A204.1 (cell line): ENCODE data around the gene CD74.
A peak's percentile ranks its signal among the peaks of the same experiment; 100 is the strongest.
"Not testable (repeated sequence)": the region's sequence is repeated elsewhere in the genome, so short reads cannot be mapped to it uniquely, and the experiment has no call there.

Experiments used
- FAIRE-seq: peaks from 2 replicates; lab custom pipeline; 2012; peaks lifted over from hg19 to GRCh38; lab: Jason Lieb, UNC

Gene CD74

DNA sequence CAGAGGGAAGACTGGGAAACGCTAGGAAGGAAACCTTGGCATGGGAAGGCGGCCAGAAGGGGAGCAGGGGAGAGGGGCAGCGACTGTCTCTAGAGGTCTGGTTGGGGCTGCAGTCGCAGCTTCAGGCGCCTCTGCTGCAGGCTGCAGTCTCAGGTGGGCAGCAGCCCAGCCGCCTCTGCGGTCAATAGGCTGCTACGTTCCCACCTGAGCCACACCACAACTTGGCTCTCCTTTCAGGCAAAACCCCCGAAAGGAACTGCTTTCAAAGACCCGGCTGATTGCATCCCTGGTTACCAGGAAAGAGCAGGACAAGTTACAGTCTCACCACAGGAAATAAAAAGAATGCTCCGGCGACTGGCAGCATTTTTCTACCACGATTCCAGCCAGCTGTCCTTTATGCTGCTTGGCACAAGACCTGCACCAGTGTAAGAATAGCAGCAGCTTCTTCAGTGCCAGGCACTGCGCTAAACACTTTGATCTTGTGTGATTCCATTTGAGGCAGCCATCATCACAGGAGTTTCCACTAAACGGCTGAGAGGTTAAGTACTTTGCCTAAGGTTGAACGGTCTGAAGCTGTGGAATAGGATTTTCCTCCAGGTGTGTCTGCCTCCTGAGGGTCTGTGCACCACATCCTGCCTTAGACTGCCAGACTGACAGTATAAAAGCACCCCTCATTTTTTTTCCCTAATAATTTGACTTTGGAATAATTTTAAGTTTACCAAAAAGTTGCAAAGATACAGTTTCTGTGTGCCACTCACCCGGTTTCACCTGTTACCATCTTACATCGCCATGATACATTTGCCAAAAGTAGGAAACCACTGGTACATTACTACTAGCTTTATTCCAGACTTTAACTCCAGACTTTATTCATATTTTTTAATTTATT, 29.3 kb upstream of the CD74 start:
- no peak for FAIRE-seq

DNA sequence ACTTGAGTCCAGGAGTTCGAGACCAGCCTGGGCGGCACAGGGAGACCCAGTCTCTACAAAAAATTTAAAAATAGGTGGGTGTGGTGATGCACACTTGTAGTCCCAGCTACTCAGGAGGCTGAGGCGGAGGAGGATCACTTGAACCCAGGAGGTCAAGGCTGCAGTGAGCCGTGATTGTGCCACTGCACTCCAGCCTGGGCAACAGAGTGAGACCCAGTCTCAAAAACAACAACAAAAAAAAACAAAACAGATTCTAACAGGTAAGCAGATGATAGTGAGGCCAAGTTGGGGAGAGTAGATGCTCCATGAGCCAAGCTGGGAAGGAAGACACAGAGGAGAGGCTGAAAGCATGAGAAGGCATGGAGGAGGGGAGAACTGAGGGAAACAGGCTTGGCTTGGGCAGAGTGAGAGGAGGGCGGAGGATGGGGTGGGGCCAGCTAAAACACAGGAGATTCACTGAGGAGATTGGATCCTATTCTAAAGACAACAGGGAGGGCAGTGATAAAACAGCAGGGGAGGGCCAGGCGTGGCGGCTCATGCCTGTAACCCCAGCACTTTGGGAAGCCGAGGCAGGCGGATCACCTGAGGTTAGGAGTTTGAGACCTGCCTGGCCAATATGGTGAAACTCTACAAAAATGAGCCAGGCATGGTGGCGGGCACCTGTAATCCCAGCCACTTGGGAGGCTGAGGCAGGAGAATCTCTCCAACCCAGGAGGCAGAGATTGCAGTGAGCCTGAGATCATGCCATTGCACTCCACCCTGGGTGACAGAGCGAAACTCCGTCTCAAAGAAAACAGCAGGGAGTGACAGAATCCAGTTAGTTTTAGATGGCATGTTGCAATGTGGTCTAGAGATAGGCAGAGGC, 28.5 kb upstream of the CD74 start:
- no peak for FAIRE-seq

DNA sequence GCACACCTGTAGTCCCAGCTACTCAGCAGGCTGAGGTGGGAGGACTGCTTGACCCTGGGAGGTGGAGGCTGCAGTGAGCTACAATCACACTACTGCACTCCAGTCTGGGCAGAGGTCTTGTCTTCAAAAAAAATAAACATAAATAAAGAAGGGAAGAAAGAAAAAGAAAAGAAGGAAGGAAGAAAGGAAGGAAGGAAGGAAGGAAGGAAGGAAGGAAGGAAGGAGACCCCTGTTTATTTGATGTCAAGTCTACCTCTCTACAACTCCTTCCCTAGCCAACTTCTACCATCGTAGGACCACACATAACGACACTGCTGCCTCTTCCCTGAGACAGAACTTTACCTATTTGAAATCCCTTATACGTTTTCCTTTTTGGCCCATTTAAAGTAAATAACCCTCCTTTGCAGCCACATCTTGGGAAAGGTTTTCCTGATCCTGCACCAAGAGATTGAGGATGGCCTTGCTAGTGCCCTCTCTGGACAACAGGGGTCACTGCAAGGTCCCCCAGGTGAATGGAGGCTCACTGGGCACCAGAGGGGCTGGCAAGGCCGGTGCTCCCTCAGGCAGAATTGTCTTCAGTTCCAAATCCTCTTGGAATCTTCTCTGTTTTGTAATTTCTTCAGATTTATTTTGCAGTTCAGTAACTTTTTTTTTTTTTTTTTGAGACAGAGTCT, 26.3 kb upstream of the CD74 start:
- no peak for FAIRE-seq

DNA sequence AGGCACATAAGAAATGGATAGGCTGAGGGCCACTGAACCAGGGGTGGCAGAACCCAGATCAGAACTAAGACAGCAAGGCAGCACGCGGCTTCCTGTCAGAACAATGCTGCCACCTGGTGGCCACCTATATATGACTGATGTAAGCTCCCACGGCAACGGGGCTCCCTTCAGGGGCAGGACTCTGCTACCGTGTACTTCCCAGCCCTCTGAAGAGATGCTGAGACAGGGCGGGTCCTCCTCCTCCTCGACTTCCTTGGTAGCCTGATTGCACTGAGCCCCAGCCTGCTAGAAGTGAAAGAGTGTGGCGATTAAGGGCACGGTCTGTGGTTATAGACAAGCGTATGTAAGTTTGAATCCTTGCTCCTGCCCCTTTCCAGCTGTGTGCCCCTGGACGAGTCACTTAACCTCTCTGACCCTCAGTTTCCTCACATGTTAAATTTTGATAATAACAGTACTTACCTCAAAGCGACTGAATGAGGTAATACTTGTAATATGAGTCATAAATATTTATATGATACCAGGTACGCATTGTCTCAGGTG, 23.5 kb upstream of the CD74 start:
- no peak for FAIRE-seq

DNA sequence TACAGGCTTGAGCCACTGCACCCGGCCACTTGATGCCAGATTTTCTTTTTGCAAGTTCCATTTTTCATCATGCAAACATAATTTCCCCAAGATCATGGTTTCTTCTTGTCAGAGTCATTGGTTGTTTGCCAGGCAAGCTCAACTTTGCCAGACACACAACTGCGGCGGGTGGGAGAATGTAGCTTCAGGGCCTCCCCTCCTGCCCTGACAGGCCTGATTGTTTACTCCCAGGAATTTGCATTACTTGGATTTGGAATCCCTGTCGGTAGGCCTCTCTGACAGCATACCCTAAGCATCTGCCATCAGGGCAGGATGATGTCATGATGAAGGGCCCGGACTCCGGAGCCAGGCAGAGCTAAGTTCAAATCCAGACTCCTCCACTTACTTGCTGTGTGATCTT, 21.8 kb upstream of the CD74 start:
- no peak for FAIRE-seq

DNA sequence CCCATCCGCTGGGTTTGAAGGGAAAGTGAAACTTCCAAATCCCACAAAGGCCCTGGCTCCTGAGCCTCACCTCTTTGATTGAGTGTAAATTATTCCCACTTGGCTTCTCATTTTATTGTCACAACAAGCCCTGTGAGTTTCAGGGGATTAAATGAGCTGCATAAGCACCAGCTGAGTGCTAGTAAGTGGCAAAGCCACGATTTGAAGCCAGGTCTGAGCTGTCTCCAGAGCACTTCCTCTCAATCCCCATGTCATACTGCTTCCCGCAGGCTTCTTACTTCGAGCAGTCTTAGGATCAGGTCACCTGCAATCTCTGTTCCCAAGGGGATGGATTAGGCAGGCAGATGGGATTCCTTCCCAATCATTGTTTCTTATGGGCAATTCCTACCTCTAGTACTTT, 18.9 kb upstream of the CD74 start:
- no peak for FAIRE-seq

DNA sequence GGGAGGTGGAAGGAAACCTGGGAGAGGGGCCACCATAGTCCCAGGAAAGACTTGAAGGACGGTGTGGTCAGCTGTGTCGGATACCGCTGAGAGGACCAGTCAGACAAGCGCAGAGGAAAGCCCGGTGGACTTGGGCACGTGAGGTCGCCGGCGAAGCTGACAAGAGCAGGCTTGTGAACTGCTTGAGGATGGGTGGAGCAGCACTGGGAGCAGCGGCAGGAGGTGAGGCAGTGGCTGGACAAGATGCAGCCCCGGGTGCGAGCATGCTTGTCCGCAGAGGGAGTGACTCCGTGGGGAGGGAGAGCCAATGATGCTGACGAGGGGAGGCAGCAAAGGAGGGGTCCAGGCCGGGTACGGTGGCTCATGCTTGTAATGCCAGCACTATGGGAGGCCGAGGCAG, 18.3 kb upstream of the CD74 start:
- FAIRE-seq: no peak

DNA sequence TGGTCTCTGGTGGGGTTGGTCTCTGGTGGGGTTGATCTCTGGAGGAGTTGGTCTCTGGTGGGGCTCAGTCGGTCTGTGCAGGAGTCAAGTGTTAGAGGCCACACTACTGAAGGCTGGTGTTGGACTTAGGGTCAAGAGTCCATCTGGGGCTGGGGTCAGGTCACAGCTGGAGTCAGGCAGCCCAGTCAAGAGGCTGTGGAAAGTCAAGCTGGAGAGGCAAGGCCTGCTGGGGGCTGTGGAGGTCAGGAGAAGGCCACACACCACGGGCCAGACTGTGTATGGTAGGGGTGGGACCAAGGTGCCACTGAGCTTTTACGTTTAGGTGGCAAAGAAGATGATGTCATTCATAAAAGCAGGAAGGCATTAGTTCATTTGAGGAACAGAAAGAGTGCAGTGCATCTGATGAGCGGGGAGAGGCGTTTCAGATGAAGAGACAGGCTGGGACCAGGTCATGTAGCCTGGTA, 16.7 kb upstream of the CD74 start:
- FAIRE-seq: no peak

DNA sequence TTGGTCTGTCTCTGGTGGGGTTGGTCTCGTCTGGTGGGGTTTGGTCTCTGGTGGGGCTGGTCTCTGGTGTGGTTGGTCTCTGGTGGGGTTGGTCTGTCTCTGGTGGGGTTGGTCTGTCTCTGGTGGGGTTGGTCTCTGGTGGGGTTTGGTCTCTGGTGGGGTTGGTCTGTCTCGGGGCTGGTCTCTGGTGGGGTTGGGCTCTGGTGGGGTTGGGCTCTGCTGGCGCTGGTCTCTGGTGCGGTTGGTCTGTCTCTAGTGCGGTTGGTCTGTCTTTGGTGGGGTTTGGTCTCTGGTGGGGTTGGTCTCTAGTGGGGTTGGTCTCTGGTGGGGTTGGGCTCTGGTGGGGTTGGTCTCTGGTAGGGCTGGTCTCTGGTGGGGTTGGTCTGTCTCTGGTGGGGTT, 16.3 kb upstream of the CD74 start:
- FAIRE-seq: no peak

DNA sequence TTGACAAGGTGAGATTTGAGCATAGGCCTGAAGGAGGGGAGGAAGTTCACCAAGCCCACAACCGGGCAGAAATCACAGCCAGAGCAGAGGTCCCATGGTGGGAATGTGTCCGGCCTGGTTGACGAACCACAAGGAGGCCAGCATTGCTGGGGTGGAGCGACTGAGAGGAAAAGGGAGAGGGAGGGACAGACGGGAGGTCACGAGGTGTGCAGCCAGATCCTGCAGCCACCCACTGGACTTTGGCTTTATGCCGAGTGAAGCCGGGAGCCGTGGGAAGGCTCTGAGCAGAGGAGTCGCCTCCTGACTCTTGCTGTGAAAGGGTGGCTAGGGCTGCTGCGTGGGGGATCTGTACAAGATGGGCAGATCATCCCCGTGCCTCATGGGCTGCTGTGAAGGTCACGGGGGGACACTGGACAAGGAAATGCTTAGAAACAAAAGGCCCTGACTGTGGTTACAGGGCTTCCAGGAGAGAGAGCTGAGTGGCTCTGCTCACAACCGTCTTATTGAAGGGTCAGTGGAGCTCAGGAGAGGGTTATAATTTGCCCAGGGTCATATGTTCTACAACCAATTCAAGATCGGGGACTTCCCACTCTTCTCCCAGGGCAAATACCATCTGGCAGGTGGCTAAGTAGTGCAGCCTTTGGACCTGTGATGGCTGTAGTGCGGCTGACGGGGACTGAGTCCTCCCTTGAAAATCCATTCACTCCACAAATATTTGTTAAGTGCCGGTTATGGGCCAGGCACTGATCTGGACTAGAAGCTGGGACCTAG, 15.6 kb upstream of the CD74 start:
- no peak for FAIRE-seq

DNA sequence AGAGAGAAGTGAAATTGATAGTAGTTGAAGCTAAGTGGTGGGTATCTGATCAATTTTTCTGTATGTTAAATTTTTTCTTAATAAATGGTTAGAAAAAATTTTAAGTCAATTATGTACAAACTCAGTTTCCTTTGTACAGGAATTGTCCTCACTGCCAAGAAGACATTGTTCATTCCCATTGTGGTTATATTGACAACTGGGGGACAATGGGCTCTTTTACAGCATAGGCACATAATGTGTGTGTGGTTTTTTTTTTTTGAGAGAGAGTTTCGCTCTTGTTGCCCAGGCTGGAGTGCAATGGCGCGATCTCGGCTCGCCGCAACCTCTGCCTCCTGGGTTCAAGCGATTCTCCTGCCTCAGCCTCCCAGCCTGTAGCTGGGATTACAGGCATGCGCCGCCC, 13.5 kb upstream of the CD74 start:
- FAIRE-seq: not testable (repeated sequence)

DNA sequence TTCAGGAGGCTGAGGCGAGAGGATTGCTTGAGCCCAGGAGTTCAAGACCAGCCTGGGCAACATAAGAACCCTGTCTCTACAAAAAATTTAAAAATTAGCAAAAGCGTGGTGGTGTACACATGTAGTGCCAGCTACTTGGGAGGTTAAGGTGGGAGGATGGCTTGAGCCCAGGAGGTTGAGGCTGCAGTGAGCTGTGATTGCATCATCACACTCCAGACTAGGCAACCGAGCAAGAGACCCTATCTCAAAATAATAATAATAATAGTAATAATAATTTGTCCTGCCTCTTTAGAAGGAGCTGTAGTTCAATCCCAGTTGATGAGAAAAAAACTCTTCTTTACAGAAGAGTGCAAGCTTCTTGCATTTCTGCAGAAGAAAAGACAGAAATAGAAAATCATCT, 10.0 kb upstream of the CD74 start:
- FAIRE-seq: no peak

DNA sequence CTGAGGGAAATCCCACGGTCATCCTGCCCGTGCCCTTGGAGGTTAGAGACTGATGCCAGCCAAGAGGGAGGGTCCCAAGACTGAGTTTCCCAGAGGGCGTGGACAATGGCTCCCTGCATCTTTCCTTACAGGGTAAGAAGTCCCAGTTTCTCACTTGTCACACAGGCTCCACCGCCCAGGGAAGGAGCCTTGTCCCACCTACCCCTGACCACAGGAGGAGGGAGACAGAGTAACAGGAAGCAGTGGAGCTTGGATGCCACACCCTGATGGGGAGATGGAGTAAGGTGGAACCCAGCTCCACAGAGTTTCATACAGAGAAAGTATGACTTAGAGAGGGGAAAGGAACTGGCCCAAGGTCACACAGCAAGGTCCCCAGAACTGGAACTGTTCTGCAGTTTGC, 9.4 kb upstream of the CD74 start:
- FAIRE-seq: no peak

DNA sequence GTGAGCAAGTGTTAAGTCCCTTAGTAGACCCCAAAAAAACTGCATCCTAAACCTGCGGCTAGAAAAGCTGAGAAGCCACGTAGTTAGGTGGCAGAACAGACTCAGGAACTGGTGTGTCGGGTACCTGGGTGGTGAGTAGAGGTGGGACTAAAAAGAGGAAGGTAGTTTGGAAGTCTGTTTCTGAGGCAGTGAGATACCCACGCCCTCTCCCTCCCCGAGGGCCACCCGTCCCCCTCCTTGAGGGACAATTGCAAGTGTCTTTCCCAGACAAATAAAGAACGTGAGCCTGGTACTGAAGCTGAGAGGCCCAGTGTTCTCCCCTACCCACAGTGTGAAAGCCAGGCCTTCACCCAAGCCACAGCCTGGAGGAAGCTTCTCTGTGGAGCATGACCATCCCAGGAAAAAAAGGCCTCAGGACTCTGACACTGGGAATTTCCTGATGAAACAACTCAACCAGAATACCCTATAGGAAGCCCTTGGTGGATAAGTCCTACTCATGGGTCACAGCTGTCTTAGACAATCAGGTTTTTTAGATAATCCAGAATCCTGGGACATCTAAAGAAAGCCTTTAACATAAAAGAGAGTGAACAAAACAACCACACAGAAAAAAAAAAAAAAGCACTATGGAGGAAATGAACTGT, 7.0 kb upstream of the CD74 start:
- FAIRE-seq: no peak

DNA sequence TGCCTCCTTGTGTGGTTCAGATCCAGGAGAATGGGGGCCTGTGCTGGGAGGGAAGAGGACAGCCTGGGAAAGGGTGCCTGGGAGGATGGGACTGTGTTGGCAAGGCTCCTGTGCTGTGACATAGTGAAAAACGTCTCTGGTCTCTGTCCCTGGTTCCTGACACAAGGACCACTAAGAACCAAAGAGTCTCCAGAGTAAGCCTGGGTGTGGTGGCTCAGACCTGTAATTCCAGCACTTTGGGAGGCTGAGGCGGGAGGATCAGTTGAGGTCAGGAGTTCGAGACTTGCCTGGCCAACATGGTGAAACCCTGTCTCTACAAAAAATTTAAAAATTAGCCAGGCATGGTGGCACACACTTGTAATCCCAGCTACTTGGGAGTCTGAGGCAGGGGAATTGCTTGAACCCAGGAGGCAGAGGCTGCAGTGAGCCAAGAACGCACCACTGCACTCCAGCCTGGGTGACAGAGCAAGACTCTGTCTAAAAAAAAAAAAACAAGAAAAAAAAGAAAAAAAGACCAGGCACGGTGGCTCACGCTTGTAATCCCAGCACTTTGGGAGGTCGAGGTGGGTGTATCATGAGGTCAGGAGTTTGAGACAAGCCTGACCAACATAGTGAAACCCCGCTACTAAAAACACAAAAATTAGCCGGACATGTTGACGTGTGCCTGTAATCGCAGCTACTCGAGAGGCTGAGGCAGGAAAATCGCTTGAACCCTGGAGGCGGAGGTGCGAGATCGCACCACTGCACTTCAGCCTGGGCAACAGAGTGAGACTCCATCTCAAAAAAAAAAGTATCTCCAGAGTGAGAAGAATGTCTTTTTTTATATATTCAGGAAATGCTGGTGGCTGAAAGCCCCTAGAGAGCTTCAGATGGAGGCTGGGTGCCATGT, 1.4 kb upstream of the CD74 start:
- FAIRE-seq: not testable (repeated sequence)

DNA sequence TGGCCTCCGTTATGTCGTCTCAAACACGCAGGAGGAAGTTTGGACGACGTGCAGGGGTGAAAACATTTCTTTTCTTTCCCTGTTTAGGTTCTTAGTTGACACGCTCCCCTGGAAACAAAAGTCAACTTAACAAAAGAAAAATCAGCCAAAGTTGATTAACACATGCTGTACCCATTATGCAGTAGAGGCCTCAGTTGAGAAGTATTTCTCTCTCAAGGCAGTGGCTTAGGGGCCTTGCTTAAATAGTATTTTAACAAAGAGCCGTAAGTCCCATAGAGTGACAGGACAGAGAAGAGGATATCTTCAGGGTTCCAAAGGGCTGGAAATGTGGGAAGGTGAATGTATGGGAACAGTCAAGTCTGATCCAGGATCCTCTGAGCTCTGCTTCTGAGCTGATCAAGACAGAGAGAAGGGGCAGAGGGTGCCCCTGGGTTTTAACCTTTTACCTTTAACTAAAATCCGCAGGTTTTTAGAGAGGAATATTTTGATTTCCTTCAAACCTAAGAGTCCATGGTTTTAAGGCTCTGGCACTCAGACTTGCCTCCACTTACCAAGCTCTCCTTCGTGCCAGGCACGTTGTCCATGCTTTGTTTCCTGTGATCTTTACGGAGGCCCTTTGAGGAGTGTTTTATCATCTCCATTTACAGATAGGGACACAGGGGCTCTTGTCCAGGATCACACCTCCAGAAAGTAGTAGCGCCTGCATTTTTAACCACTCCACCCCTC, 629 bp upstream of the CD74 start:
- FAIRE-seq: no peak

DNA sequence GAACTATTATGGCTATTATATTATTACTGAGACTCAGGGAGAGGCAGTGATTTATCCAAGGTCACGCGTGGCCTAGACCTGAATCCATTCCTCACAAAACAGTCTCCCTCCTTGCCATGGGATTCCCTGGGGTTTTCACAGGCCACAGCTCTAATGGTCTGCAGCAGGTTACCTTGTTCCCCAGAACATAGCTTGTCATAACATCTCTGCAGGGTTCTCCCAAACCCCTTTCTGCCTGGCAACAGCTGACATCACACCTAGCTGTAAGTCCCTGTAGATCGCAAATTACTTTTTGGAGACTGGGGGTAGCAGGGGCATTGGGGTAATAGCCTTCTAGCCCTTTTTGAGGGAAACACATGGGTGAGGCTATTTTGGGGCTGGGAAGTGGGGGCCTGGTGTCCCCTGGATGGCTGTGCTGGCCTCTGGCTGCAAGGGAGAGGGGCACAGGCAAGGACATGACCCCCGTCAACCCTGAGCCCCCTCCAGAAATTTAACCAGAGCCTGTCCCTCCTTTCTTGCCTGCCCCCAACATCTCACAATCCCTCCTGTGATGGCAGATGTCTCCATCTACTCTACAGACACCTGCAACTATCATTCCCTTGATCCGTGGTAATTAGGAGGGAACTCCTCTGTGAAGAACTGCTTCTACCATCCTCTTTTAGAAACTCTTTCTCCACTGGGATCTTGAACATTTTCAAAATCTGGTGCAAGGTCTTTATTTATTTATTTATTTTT, 1.3 kb downstream of the CD74 start:
- FAIRE-seq: no peak

DNA sequence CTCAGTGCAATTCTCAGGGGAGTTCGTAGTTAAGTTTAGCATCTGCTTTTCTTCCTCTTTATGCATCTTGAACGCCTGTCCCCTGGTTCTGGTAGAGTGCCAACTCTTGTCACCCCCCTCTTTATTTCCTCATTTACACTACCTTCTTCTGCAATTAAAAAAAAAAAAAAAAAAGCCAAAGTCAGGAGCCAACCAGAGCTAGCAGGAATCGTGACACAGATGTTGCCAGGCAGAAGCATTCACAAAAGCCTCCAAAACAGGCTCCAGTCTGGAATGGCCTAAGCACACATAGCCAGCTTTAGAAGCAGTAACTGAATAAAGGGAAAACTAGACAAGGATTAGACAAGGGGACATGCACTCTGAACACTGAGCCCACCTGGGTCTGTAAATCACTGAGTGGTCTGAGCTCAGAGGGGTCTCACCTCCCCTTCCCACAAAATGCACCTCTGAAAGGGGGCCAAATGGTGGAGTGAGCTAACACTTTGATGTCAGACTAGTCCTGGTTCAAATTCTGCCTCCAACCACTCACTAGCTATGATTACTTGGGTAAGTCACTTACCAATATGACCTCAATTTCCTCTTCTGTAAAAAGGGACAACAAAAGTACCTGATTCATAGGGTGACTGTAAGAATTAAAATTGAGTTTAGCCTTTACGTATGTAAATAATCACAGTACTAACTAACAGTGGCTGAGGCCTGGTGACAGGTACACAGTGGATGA, 2.0 kb downstream of the CD74 start:
- FAIRE-seq: peak; percentile 65
